ENCODE results near the gene PFN2. TPM values are rescaled to one million over a fixed set of nuclear protein-coding genes. Genes with fewer than 3 reads are reported as not detected.

Gene PFN2
- total RNA-seq, 4 donors from 2014 or later: 6.5 to 19.9 (median 13.2) TPM

DNA sequence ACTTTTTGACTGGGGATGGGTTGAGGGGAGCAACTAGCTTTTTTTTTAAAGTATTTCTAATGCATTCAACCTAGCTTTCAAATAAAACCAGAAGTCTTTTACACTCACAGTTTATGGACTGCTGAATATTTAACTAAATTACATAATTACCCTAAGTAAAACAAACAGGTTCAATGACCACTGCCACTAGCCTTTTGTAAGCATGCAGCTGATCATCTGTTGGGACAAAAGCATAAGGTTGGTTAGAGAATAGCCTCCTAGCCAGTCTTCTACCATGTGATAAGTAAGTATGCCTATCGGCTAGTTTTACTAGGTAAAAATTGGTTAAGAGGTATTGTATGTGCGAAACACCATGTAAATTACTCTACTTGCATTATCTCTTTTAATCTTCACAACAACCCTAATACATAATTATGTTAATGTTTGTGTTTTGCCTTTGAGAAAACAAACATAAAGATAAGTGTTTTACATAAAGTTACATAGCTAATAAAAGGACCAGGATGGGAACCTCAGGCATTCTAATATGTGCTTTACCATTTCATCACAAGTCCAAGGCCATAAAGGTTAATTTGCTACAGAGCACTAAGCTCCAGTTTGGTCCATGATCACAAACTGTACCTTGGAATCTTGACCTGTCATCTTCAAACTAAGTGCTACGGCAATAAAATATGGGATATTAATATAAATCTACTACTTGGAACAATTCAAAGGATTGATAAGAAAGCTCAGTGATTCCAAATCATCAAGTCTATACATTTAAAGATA, 13.2 kb downstream of the PFN2 start:
- H3K4me1 ChIP-seq: peaks cover 3% of the 10 kb centered on the region
- H3K27me3 ChIP-seq: no peaks in the 10 kb centered on the region
- no peak overlapping the region for H3K4me3 ChIP-seq
- H3K36me3 ChIP-seq: no peaks in the 10 kb centered on the region
- H3K9me3 ChIP-seq: no peaks in the 10 kb centered on the region
- TF ChIP-seq POLR2AphosphoS5 (IDR thresholded peaks at IDR 0.05): no peak
- TF ChIP-seq EP300 (IDR thresholded peaks at IDR 0.05): no peak
- TF ChIP-seq CTCF (IDR thresholded peaks at IDR 0.05): no peak
- TF ChIP-seq POLR2A (IDR thresholded peaks at IDR 0.05): no peak
- no peak for DNase-seq (ENCODE audit: low spot score in 2 of 2)
- H3K27ac ChIP-seq: no peak overlapping the region
- WGBS: 97% methylated on average over 3 of the region's 3 CpGs

- H3K4me3 ChIP-seq: no peak overlapping the region
- no peak for TF ChIP-seq POLR2AphosphoS5 (IDR thresholded peaks at IDR 0.05)
- no peak for TF ChIP-seq POLR2A (IDR thresholded peaks at IDR 0.05)
- TF ChIP-seq CTCF (IDR thresholded peaks at IDR 0.05): no peak
- TF ChIP-seq EP300 (IDR thresholded peaks at IDR 0.05): no peak
- no peak for DNase-seq (ENCODE audit: low spot score in 2 of 2)
Measured at GRCh38 chr3:149955449-149955848, 15.2 kb downstream of the PFN2 start.

GRCh38 chr3:149954812-149955211, 15.9 kb downstream of the PFN2 start:
- 41% methylated on average over 1 of the region's 1 CpG for WGBS
- DNase-seq (ENCODE audit: low spot score in 2 of 2): no peak
- no peak overlapping the region for H3K27ac ChIP-seq
- H3K36me3 ChIP-seq: peaks cover 6% of the 10 kb centered on the region
- H3K9me3 ChIP-seq: no peaks in the 10 kb centered on the region
- TF ChIP-seq POLR2AphosphoS5 (IDR thresholded peaks at IDR 0.05) (no peak), EP300 (IDR thresholded peaks at IDR 0.05) (no peak), POLR2A (IDR thresholded peaks at IDR 0.05) (no peak), CTCF (IDR thresholded peaks at IDR 0.05) (no peak)
- H3K4me1 ChIP-seq: peaks cover 3% of the 10 kb centered on the region
- H3K27me3 ChIP-seq: no peaks in the 10 kb centered on the region
- no peak overlapping the region for H3K4me3 ChIP-seq

More at GRCh38 chr3:149955449-149955848, 15.2 kb downstream of the PFN2 start:
- peaks cover 3% of the 10 kb centered on the region for H3K4me1 ChIP-seq
- no peaks in the 10 kb centered on the region for H3K27me3 ChIP-seq
- H3K27ac ChIP-seq: no peak overlapping the region
- no peaks in the 10 kb centered on the region for H3K9me3 ChIP-seq
- WGBS: 76% methylated on average over 2 of the region's 2 CpGs
- H3K36me3 ChIP-seq: peaks cover 6% of the 10 kb centered on the region

DNA sequence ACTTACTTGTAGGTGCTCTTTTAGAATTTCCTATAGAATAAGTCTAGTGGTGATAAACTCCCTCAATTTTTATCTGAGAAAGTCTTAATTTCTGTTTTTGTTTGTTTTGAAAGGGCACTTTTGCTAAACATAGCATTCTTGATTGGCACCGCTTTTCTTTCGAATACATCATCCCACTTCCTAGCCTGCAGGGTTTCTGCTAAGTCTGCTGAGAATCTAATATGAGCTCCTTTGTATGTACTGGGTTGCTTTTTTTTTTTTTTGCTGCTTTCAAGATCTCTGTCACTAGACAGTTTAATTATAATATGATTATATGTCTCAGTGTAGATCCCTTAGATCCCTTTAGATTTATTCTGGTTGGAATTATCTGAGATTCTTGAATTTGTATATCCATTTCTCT, 21.5 kb downstream of the PFN2 start:
- 94% methylated on average over 2 of the region's 2 CpGs for WGBS
- peaks cover 11% of the 10 kb centered on the region for H3K36me3 ChIP-seq

More for the DNA sequence above, 21.5 kb downstream of the PFN2 start:
- TF ChIP-seq EP300 (IDR thresholded peaks at IDR 0.05): no peak
- TF ChIP-seq CTCF (IDR thresholded peaks at IDR 0.05): no peak
- no peak for TF ChIP-seq POLR2AphosphoS5 (IDR thresholded peaks at IDR 0.05)
- no peak for TF ChIP-seq POLR2A (IDR thresholded peaks at IDR 0.05)
- Histone ChIP-seq H3K27me3 (no peaks in the 10 kb centered on the region), H3K9me3 (no peaks in the 10 kb centered on the region), H3K4me1 (peaks cover under 1% of the 10 kb centered on the region), H3K4me3 (no peak overlapping the region), H3K27ac (no peak overlapping the region)
- DNase-seq (ENCODE audit: low spot score in 2 of 2): no peak
